BLaER1 treated with 17β-estradiol and CSF1 and Interleukin-3, amounts not matched to agents 10 nM and 100 nM (cell line): ENCODE measurements around the gene EPHA6.
A peak's percentile ranks its signal among the peaks of the same experiment; 100 is the strongest.

Source experiments
- H3K27ac ChIP-seq, 11 experiments: shearing (Covaris generic); formaldehyde crosslinking; 2 replicates each; pipeline ENCODE4 v1.8.1; 2022
- H3K27me3 ChIP-seq, 11 experiments: shearing (Covaris generic); formaldehyde crosslinking; 2 replicates each; pipeline ENCODE4 v1.8.1; 2022
- H3K36me3 ChIP-seq, 11 experiments: shearing (Covaris generic); formaldehyde crosslinking; 2 replicates each; pipeline ENCODE4 v1.8.1; 2022
- H3K4me1 ChIP-seq, 10 experiments: shearing (Covaris generic); formaldehyde crosslinking; 2 replicates each; pipeline ENCODE4 v1.8.1; 2022
- H3K4me2 ChIP-seq, 11 experiments: shearing (Covaris generic); formaldehyde crosslinking; 2 replicates each; pipeline ENCODE4 v1.8.1; 2022
- H3K4me3 ChIP-seq, 10 experiments: shearing (Covaris generic); formaldehyde crosslinking; 2 replicates each; pipeline ENCODE4 v1.8.1; 2022
- H3K9ac ChIP-seq, 11 experiments: shearing (Covaris generic); formaldehyde crosslinking; 2 replicates each; pipeline ENCODE4 v1.8.1; 2022
- H3K9me3 ChIP-seq, 11 experiments: shearing (Covaris generic); formaldehyde crosslinking; replicated peaks in 1 of 11; 2 replicates each; pipeline ENCODE4 v1.8.1; 2022
- H4K20me1 ChIP-seq, 11 experiments: shearing (Covaris generic); formaldehyde crosslinking; 2 replicates each; pipeline ENCODE4 v1.8.1; 2022
- Cebpa-rat ChIP-seq, 11 experiments: shearing (Covaris generic); IDR thresholded peaks; 2 replicates each; pipeline ENCODE4 v1.8.1; 2022

EPHA6 gene

DNA sequence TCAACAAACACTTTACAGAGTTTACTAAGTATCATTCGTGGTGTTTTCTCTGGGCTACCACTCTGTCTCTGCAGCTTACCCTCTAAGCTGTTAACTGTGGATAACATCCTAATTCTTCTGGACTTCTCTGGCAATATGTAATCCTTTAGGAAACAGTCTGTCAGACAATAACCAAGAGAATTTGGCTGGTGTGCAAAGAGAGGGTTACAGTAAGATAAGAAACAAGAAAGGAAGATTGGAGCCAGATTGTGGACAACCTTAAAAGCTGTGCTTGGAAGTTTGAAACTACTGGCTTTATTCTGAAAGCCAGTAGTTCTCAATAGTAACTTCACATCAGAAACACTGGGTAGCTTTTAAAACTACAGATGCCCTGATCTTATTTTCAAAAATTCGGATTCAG, 950.9 kb downstream of the EPHA6 start:
- Histone ChIP-seq H3K27me3 (no peaks in the 10 kb centered on the region; a peak in 2 of 22 replicates), H4K20me1 (no peaks in the 10 kb centered on the region), H3K4me1 (peaks cover 0 to 12% (median 8%) of the 10 kb centered on the region in 10 experiments; a peak in 13 of 20 replicates), H3K27ac (no peak overlapping the region), H3K4me2 (peak overlapping the region; percentile 57 to 81 (median 69); a peak in 21 of 22 replicates), H3K9ac (peak overlapping the region in 2 of 11 experiments; percentile 20 to 65; a peak in 2 of 22 replicates), H3K4me3 (peak overlapping the region; percentile 59 to 74 (median 70); a peak in 19 of 20 replicates), H3K36me3 (peaks cover 0 to 5% (median 0%) of the 10 kb centered on the region in 11 experiments; a peak in 2 of 22 replicates), H3K9me3 (peaks cover 0 to 8% (median 0%) of the 10 kb centered on the region in 11 experiments; a peak in 6 of 22 replicates)
- no peak for TF ChIP-seq Cebpa-rat (IDR thresholded peaks at IDR 0.05)

DNA sequence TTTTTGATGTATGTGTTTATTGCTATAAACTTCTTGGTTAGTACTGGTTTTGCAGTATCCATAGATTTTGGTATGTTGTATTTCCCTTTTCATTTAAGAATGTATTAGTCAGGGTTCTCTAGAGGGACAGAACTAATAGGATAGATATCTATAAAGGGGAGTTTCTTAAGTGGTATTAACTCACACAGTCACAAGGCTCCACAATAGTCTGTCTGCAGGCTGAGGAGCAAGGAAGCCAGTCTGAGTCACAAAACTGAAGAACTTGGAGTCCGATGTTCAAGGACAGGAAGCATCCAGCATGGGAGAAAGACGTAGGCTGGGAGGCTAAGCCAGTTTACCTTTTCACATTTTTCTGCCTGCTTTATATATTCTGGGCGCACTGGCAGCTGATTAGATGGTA, 958.5 kb downstream of the EPHA6 start:
- Histone ChIP-seq H3K4me3 (no peak overlapping the region), H4K20me1 (no peaks in the 10 kb centered on the region), H3K9ac (no peak overlapping the region), H3K27ac (no peak overlapping the region), H3K36me3 (peaks cover 0 to 5% (median 0%) of the 10 kb centered on the region in 11 experiments; a peak in 3 of 22 replicates), H3K27me3 (no peaks in the 10 kb centered on the region), H3K9me3 (peaks cover 0 to 8% (median 5%) of the 10 kb centered on the region in 11 experiments; a peak in 6 of 22 replicates), H3K4me1 (0 out of 20 replicates have a peak, but pooled peaks cover 0 to under 1% (median 0%) of the 10 kb centered on the region in 10 experiments), H3K4me2 (no peak overlapping the region)
- TF ChIP-seq Cebpa-rat (IDR thresholded peaks at IDR 0.05): no peak

DNA sequence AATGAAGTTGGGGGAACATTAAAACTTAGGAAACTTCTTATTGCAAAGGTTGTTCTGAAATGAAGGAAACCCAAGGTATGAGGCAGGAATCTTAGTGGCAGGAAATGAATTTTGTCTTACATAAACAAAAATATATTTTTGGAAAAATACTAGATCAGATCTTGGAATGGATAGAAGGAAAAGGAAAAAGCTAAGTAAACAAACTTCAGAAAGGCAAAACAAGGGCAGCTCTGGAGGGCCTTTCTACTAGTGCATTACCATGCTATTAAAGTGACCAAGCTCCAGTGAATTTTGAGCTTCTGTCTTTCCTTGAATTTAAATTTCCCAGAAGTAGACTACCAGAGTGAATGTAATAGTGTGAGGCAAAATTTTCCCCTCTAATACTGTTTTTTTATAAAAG, 963.8 kb downstream of the EPHA6 start:
- Histone ChIP-seq H3K4me1 (0 out of 20 replicates have a peak, but pooled peaks cover 0 to 4% (median 0%) of the 10 kb centered on the region in 10 experiments), H3K4me3 (no peak overlapping the region), H3K27me3 (no peaks in the 10 kb centered on the region), H3K9me3 (no peaks in the 10 kb centered on the region), H3K4me2 (no peak overlapping the region), H3K36me3 (no peaks in the 10 kb centered on the region), H3K27ac (no peak overlapping the region), H4K20me1 (no peaks in the 10 kb centered on the region), H3K9ac (no peak overlapping the region)
- no peak for TF ChIP-seq Cebpa-rat (IDR thresholded peaks at IDR 0.05)

DNA sequence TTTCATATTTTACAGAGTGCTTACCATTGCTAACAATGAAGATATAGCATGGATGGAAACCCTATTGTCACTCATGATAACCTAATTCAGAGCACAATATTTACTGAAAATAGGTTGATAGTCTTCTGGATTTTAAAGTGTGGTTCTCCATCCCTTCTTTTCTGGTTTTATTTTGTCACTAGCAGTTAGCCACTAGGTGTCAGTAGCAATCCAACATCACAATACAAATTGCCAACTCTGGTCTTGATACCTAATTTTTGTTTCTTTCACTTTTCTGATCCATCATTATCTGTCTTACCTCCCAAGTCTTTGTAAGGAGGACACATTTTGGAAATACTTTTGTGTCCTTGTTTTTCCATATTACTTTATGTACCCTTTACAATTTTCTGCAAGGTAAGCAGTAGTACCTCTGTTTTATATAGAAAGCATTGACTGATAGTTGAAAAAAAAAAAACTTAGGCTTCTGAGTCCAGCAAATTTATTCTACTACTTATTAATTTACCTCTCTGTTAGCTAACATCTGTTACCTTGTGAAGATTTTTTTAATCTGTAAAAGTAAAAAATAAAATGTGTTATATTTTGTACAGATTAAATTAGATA, 979.1 kb downstream of the EPHA6 start:
- Histone ChIP-seq H3K4me2 (no peak overlapping the region), H3K27ac (no peak overlapping the region), H3K4me3 (no peak overlapping the region), H4K20me1 (no peaks in the 10 kb centered on the region), H3K36me3 (no peaks in the 10 kb centered on the region), H3K27me3 (no peaks in the 10 kb centered on the region), H3K4me1 (no peaks in the 10 kb centered on the region), H3K9ac (no peak overlapping the region), H3K9me3 (no peaks in the 10 kb centered on the region)
- TF ChIP-seq Cebpa-rat (IDR thresholded peaks at IDR 0.05): no peak

DNA sequence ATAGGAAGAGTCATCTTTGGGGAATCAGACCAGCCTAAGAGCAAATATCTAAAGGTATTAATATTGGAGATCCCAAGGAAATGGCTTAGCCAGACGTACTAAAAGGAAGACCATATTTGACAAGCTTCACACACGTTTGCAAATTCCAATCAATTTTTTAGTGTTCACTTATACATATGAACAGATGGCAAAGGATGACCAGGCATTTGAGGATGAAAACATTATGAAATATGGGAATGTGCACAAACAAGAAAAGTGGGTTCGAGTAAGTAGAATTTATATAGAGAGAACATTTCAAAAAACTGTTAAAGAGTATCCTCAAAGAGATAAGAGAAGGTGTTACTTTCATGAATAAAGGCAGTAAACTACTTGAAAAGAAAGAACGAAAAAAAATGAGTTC, 981.6 kb downstream of the EPHA6 start:
- no peak overlapping the region for H3K9ac ChIP-seq
- no peaks in the 10 kb centered on the region for H3K27me3 ChIP-seq
- H3K9me3 ChIP-seq: no peaks in the 10 kb centered on the region
- H3K4me3 ChIP-seq: no peak overlapping the region
- no peaks in the 10 kb centered on the region for H3K4me1 ChIP-seq
- no peak overlapping the region for H3K4me2 ChIP-seq
- no peak for TF ChIP-seq Cebpa-rat (IDR thresholded peaks at IDR 0.05)
- H4K20me1 ChIP-seq: no peaks in the 10 kb centered on the region
- no peak overlapping the region for H3K27ac ChIP-seq
- no peaks in the 10 kb centered on the region for H3K36me3 ChIP-seq
